Neural progenitor cell (in vitro differentiated cells): ENCODE results near the gene DNER. TPM values are rescaled to one million over a fixed set of nuclear protein-coding genes. Genes with fewer than 3 reads are reported as not detected.
"Not testable (repeated sequence)": the region's sequence is repeated elsewhere in the genome, so short reads cannot be mapped to it uniquely, and the experiment has no call there.

Source experiments
- DNase-seq: peaks from one replicate; pipeline ENCODE4 v3.0.0-alpha.2; 2016; ENCODE audit warnings: low spot score
- H2AFZ ChIP-seq: fragments of 200-600 bp; sonication (generic); replicated peaks from 2 replicates; pipeline ENCODE4 v1.6.1; 2016; ENCODE audit warnings: antibody characterized with exemption
- H3F3A ChIP-seq: fragments of 200-600 bp; sonication (generic); 2 replicates; pipeline ENCODE4 v1.6.1; 2016; ENCODE audit warnings: antibody characterized with exemption, low read depth
- H3K27ac ChIP-seq: fragments of 200-600 bp; sonication (generic); 2 replicates; pipeline ENCODE4 v1.5.1; 2016; ENCODE audit warnings: mild to moderate bottlenecking
- H3K27me3 ChIP-seq: fragments of 200-600 bp; sonication (generic); 2 replicates; pipeline ENCODE4 v1.6.1; 2016; ENCODE audit warnings: mild to moderate bottlenecking, moderate library complexity
- H3K36me3 ChIP-seq: fragments of 200-600 bp; sonication (generic); 2 replicates; pipeline ENCODE4 v1.5.1; 2016
- H3K4me1 ChIP-seq: fragments of 200-600 bp; sonication (generic); 2 replicates; pipeline ENCODE4 v1.6.1; 2016; ENCODE audit warnings: mixed run types
- H3K4me2 ChIP-seq: fragments of 200-600 bp; sonication (generic); 2 replicates; pipeline ENCODE4 v1.6.1; 2016
- H3K4me3 ChIP-seq: fragments of 200-600 bp; sonication (generic); 2 replicates; pipeline ENCODE4 v1.5.1; 2016
- H3K79me2 ChIP-seq: fragments of 200-600 bp; sonication (generic); 2 replicates; pipeline ENCODE4 v1.6.1; 2016; ENCODE audit warnings: low read depth
- H3K9ac ChIP-seq: fragments of 200-600 bp; sonication (generic); 2 replicates; pipeline ENCODE4 v1.6.1; 2016
- H3K9me3 ChIP-seq: fragments of 200-600 bp; sonication (generic); 2 replicates; pipeline ENCODE4 v1.5.1; 2016; ENCODE audit warnings: low read depth
- H4K20me1 ChIP-seq: fragments of 200-600 bp; sonication (generic); 2 replicates; pipeline ENCODE4 v1.6.1; 2016; ENCODE audit warnings: low read depth
- H3K27ac Mint-ChIP-seq: 3 replicates; pipeline ENCODE4 v1.8.0; 2021; ENCODE audit warnings: mixed read lengths
- H3K27me3 Mint-ChIP-seq: 2 replicates; pipeline ENCODE4 v1.8.0; 2022; ENCODE audit warnings: low read depth, mild to moderate bottlenecking, inconsistent platforms, moderate library complexity, mixed read lengths; ENCODE audit not compliant: insufficient read depth
- H3K36me3 Mint-ChIP-seq: 3 replicates; pipeline ENCODE4 v1.8.0; 2021; ENCODE audit warnings: mixed read lengths
- H3K4me1 Mint-ChIP-seq: 3 replicates; pipeline ENCODE4 v1.8.0; 2021; ENCODE audit warnings: mixed read lengths
- H3K4me3 Mint-ChIP-seq: 3 replicates; pipeline ENCODE4 v1.8.0; 2021; ENCODE audit warnings: mild to moderate bottlenecking, moderate library complexity, mixed read lengths
- H3K9me3 Mint-ChIP-seq: 3 replicates; pipeline ENCODE4 v1.8.0; 2020; ENCODE audit warnings: mixed read lengths
- EZH2 ChIP-seq: fragments of 200-600 bp; sonication (generic); IDR thresholded peaks from 2 replicates; pipeline ENCODE4 v1.6.1; 2017; ENCODE audit warnings: antibody characterized with exemption, mild to moderate bottlenecking, moderate library complexity
- EZH2phosphoT487 ChIP-seq: fragments of 200-600 bp; sonication (generic); IDR thresholded peaks from 2 replicates; pipeline ENCODE4 v1.6.1; 2017; ENCODE audit warnings: antibody characterized with exemption
- total RNA-seq: library from RNA; depleted of rRNA; stranded (reverse); fragments of >200 nt; gene quantifications from 2 replicates; pipeline ENCODE4 v1.2.3, GENCODE V29; 2015; ENCODE audit warnings: low replicate concordance
- TF ChIP-seq, protein P1 (sequence below): fragments of 200-600 bp; sonication (generic); IDR thresholded peaks from 2 replicates; pipeline ENCODE4 v1.5.1; 2017; ENCODE audit warnings: antibody characterized with exemption, mild to moderate bottlenecking

DNER gene
- total RNA-seq, 1 donor from 2014 or later: 0.97 TPM

DNA sequence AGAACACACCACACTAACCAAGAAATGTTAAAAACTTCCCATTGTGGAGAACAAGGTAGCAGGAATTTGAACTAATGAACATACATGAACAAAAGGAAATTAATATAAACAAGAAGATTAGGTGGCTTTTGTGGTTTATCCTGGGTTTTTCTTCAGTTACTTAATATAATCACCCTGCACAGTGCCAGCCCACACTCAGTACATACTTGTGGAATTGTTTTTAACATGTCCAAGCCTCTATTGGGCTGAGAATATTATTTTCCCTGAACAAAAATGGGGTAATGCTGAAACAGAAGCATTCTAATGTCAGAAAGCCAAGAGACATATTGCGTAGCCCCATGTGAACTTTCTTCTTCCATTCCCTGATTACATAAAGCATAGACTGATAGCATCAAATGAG, 202.8 kb downstream of the DNER start:
- no peaks in the 10 kb centered on the region for H3F3A ChIP-seq
- TF ChIP-seq EZH2phosphoT487: no peak
- no peak for TF ChIP-seq EZH2
- TF ChIP-seq, protein P1, sequence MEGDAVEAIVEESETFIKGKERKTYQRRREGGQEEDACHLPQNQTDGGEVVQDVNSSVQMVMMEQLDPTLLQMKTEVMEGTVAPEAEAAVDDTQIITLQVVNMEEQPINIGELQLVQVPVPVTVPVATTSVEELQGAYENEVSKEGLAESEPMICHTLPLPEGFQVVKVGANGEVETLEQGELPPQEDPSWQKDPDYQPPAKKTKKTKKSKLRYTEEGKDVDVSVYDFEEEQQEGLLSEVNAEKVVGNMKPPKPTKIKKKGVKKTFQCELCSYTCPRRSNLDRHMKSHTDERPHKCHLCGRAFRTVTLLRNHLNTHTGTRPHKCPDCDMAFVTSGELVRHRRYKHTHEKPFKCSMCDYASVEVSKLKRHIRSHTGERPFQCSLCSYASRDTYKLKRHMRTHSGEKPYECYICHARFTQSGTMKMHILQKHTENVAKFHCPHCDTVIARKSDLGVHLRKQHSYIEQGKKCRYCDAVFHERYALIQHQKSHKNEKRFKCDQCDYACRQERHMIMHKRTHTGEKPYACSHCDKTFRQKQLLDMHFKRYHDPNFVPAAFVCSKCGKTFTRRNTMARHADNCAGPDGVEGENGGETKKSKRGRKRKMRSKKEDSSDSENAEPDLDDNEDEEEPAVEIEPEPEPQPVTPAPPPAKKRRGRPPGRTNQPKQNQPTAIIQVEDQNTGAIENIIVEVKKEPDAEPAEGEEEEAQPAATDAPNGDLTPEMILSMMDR: no peak
- Mint-ChIP-seq H3K9me3 (no peaks in the 10 kb centered on the region), H3K27me3 (peaks cover 2% of the 10 kb centered on the region), H3K36me3 (no peaks in the 10 kb centered on the region), H3K27ac (no peak overlapping the region), H3K4me1 (no peaks in the 10 kb centered on the region), H3K4me3 (no peak overlapping the region)
- no peaks in the 10 kb centered on the region for H3K36me3 ChIP-seq
- H3K4me3 ChIP-seq: no peak overlapping the region
- no peak for DNase-seq
- no peak overlapping the region for H2AFZ ChIP-seq
- H3K4me2 ChIP-seq: no peak overlapping the region
- no peaks in the 10 kb centered on the region for H3K4me1 ChIP-seq
- H3K9ac ChIP-seq: no peak overlapping the region
- H3K9me3 ChIP-seq: no peaks in the 10 kb centered on the region
- H4K20me1 ChIP-seq: no peaks in the 10 kb centered on the region
- no peak overlapping the region for H3K27ac ChIP-seq
- no peaks in the 10 kb centered on the region for H3K79me2 ChIP-seq
- H3K27me3 ChIP-seq: no peaks in the 10 kb centered on the region

DNA sequence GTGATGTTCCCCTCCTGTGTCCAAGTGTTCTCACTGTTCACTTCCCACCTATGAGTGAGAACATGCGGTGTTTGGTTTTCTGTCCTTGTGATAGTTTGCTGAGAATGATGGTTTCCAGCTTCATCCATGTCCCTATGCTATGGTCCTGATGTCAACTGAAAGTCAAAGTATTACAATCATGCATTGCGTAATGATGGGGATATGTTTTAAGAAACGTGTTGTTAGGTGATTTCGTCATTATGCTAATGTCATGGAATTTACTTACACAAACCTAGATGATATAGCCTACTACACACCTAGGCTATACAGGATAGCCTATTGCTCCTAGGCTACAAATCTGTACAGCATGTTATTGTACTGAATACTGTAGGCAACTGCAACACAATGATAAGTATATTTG, 207.7 kb downstream of the DNER start:
- H3K4me1 Mint-ChIP-seq, H3K9me3 ChIP-seq, H3K27me3 Mint-ChIP-seq, H3K4me1 ChIP-seq, H3K36me3 ChIP-seq, H3K4me2 ChIP-seq, H3K27ac ChIP-seq, H3F3A ChIP-seq, H4K20me1 ChIP-seq, H3K27me3 ChIP-seq, H2AFZ ChIP-seq, H3K36me3 Mint-ChIP-seq, H3K27ac Mint-ChIP-seq, H3K9me3 Mint-ChIP-seq, H3K9ac ChIP-seq, H3K4me3 ChIP-seq, H3K4me3 Mint-ChIP-seq, H3K79me2 ChIP-seq, DNase-seq: not testable (repeated sequence)

DNA sequence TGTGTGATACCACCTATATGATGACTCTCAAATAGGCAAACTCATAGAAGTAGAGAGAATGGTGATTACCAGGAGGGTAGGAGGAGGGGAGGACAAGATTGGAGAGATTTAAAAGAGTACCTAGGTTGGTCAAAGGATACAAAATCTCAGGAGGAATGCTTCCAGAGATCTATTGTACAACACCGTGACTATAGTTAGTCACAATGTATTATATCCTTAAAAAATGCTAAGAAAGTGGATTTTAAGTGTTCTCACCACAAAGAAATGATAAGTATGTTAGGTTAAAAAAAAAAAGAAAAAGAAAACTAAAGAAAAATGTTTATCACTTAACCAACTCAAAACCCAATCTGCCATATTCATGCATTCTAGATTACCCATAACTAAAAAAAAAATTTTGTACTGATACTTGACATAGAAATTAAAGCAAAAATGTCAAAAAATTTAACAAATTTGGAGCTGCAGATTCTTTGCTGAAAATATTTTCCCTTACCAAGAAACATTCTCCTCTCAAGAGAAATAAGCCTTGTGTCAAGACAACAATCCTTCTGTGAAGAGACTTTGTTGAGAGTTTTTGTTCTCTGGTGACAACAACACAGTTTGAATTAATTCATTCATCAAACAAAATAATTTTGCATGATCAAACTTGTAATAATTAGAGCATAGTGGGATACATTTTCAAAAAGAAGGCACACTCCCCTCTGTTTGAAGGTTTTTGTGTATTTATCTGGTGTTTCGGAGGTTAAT, 213.1 kb downstream of the DNER start:
- no peak overlapping the region for H3K9ac ChIP-seq
- H3K27ac ChIP-seq: no peak overlapping the region
- Mint-ChIP-seq H3K27me3 (no peaks in the 10 kb centered on the region), H3K4me1 (no peaks in the 10 kb centered on the region), H3K27ac (no peak overlapping the region), H3K36me3 (no peaks in the 10 kb centered on the region), H3K9me3 (peaks cover 6% of the 10 kb centered on the region), H3K4me3 (no peak overlapping the region)
- no peaks in the 10 kb centered on the region for H3F3A ChIP-seq
- no peak for TF ChIP-seq EZH2phosphoT487
- TF ChIP-seq, protein P1: no peak
- TF ChIP-seq EZH2: no peak
- peaks cover 8% of the 10 kb centered on the region for H3K9me3 ChIP-seq
- no peak overlapping the region for H3K4me3 ChIP-seq
- no peak overlapping the region for H3K4me2 ChIP-seq
- H3K4me1 ChIP-seq: no peaks in the 10 kb centered on the region
- no peak for DNase-seq
- H3K79me2 ChIP-seq: no peaks in the 10 kb centered on the region
- H4K20me1 ChIP-seq: no peaks in the 10 kb centered on the region
- no peaks in the 10 kb centered on the region for H3K36me3 ChIP-seq
- H2AFZ ChIP-seq: no peak overlapping the region
- H3K27me3 ChIP-seq: no peaks in the 10 kb centered on the region

DNA sequence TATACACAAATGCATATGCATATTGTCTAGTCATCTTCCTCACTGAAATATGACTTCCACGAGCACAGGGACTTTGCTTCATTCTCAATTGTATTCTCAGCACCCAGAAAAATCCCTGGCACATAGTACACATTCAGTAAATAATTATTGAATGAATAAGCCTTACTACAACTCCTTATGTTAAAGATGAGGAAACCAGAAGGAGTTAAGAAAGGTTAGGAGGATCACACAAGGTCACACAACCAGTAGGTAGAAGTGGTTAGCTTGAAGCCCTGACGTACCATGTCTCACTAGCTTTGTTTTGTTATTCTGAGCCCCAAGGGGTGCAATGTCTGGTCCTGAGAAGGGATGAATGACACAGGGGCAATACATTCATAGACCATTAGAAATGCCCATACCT, 222.3 kb downstream of the DNER start:
- H3K9me3 Mint-ChIP-seq: peaks cover 3% of the 10 kb centered on the region
- no peaks in the 10 kb centered on the region for H3K36me3 Mint-ChIP-seq
- Histone ChIP-seq H3K9ac (no peak overlapping the region), H4K20me1 (no peaks in the 10 kb centered on the region), H3K27ac (no peak overlapping the region), H3K27me3 (no peaks in the 10 kb centered on the region), H3F3A (no peaks in the 10 kb centered on the region), H3K4me3 (no peak overlapping the region), H3K79me2 (no peaks in the 10 kb centered on the region), H3K9me3 (no peaks in the 10 kb centered on the region), H2AFZ (no peak overlapping the region), H3K4me2 (no peak overlapping the region), H3K4me1 (no peaks in the 10 kb centered on the region), H3K36me3 (no peaks in the 10 kb centered on the region)
- H3K4me3 Mint-ChIP-seq: no peak overlapping the region
- no peak for TF ChIP-seq EZH2phosphoT487
- no peak for TF ChIP-seq EZH2
- TF ChIP-seq, protein P1: no peak
- no peak overlapping the region for H3K27ac Mint-ChIP-seq
- no peaks in the 10 kb centered on the region for H3K4me1 Mint-ChIP-seq
- no peak for DNase-seq
- H3K27me3 Mint-ChIP-seq: no peaks in the 10 kb centered on the region
